Cardiac fibroblast (primary cell): ENCODE measurements around the gene EPN2.

Experiments used
- DNase-seq, 2 donors: peaks; one replicate each; pipeline versions ENCODE4 v3.0.0 to v3.0.0-alpha.2; 2010; ENCODE audit warnings: low read depth in 2 of 2
- H3K4me3 ChIP-seq, 2 donors: replicated peaks in 1 of 2; 1 replicate in 1 of 2; 2 replicates in 1 of 2; pipeline ENCODE4 v1.5.1; 2011; ENCODE audit warnings: low read depth in 2 of 2, low read length in 2 of 2, mild to moderate bottlenecking in 2 of 2, moderate library complexity in 1 of 2
- TF ChIP-seq, protein P1 (sequence below): IDR thresholded peaks from one replicate; pipeline ENCODE4 v1.5.1; 2011; ENCODE audit warnings: low read depth, mild to moderate bottlenecking, low read length, inconsistent platforms

Gene EPN2

GRCh38 chr17:19305761-19306159 lies 68.6 kb downstream of the EPN2 start:
- no peak overlapping the region for H3K4me3 ChIP-seq
- TF ChIP-seq, protein P1, sequence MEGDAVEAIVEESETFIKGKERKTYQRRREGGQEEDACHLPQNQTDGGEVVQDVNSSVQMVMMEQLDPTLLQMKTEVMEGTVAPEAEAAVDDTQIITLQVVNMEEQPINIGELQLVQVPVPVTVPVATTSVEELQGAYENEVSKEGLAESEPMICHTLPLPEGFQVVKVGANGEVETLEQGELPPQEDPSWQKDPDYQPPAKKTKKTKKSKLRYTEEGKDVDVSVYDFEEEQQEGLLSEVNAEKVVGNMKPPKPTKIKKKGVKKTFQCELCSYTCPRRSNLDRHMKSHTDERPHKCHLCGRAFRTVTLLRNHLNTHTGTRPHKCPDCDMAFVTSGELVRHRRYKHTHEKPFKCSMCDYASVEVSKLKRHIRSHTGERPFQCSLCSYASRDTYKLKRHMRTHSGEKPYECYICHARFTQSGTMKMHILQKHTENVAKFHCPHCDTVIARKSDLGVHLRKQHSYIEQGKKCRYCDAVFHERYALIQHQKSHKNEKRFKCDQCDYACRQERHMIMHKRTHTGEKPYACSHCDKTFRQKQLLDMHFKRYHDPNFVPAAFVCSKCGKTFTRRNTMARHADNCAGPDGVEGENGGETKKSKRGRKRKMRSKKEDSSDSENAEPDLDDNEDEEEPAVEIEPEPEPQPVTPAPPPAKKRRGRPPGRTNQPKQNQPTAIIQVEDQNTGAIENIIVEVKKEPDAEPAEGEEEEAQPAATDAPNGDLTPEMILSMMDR, result no peak
- no peak for DNase-seq

GRCh38 chr17:19306160-19307111 lies 69.3 kb downstream of the EPN2 start:
- TF ChIP-seq, protein P1, result no peak
- peak in 1 of 2 donors; percentile 17 for DNase-seq
- H3K4me3 ChIP-seq, result no peak overlapping the region

GRCh38 chr17:19307521-19307920 lies 70.4 kb downstream of the EPN2 start:
- DNase-seq, result no peak
- TF ChIP-seq, protein P1, result no peak
- H3K4me3 ChIP-seq, result no peak overlapping the region

GRCh38 chr17:19308398-19308797 lies 71.2 kb downstream of the EPN2 start:
- no peak for DNase-seq
- H3K4me3 ChIP-seq, result no peak overlapping the region
- TF ChIP-seq, protein P1, result no peak

- no peak for DNase-seq
- H3K4me3 ChIP-seq, result no peak overlapping the region
- TF ChIP-seq, protein P1, result no peak
Observed at GRCh38 chr17:19309701-19310100, 72.5 kb downstream of the EPN2 start.

DNA sequence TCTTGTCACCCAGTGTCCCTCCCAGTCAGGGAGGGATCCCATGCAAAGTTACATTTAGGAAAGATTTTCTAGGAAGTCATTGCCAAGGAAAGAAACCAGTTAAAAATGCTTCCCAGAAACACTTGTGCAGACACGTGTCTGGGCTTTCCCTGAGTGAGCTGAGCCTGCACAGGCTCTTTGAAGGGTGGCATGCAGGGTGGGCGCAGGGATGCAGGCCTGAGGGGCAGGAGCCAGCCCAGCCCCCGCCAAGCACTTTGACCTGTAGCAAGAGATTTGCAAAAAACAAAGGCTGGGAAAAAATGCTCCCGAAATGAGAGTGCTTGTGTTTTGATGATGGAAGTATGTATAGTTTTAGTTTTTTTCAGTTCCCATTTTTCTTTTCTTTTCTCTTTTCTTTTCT lies 73.0 kb downstream of the EPN2 start:
- DNase-seq, result no peak
- TF ChIP-seq, protein P1, result no peak
- no peak overlapping the region for H3K4me3 ChIP-seq

DNA sequence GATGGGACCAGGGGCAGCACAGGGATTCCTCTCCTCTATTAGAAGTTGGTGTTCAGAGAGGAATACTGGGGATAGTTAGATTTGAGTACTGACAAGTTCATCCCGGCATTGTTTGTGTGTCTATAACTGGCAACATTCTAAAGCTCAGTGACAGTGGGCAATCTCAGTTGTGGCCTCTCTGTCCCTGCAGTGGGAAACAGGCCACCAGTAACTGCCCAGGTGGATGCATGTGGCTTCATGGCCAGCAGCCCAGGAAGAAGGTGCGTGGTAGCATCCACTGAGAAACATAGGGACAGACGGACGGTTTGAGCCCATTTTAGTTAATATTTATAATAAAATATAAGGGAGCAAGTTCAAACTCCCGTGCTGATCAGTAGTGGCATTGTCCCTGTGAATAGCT lies 73.8 kb downstream of the EPN2 start:
- TF ChIP-seq, protein P1, result no peak
- no peak for DNase-seq
- H3K4me3 ChIP-seq, result no peak overlapping the region
